Measurements from ENCODE around the gene ADGRG1.
"Not testable (repeated sequence)": the region's sequence is repeated elsewhere in the genome, so short reads cannot be mapped to it uniquely, and the experiment has no call there.

Gene ADGRG1

DNA sequence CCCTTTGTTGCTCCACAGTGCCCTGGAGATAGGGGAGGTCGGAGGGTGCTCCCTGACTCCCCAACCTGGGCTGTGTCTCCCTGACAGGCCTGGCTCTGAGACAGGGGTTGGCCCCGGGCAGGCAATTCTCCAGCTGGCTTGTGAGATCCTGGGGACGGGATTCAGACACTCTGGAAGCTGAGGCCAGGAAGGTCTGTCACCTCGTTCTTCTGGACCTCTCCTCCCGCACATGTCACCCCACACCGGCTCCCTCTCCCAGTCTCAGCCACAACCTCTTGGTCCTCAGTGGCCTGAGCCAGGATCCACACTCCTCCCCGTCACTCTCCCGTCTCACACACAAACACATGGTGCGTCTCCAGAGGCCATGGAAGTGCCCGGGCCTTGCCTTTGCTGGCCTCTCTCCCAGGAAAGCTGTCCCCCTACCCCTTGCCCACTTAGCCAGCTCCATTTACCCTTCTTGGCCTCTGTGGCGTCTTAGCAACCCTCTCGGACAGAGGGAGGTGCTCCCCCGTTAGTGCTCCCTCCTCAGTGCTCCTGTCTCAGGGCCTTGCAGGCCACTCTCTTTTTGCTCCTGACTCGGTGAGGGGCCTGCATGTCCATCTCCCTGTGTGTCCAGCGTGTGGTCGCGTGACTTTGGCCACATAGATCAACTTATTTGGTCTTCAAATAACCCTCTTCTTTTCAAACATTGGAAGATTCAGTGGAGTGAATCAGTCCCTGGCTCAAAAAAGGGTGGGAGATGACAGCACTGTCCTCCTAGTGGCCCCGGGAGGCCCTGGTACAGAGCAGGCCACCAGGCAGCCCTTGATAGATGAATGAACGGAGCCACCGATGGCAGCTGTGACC, 40.4 kb downstream of the ADGRG1 start:
- DNase-seq = no peak

DNA sequence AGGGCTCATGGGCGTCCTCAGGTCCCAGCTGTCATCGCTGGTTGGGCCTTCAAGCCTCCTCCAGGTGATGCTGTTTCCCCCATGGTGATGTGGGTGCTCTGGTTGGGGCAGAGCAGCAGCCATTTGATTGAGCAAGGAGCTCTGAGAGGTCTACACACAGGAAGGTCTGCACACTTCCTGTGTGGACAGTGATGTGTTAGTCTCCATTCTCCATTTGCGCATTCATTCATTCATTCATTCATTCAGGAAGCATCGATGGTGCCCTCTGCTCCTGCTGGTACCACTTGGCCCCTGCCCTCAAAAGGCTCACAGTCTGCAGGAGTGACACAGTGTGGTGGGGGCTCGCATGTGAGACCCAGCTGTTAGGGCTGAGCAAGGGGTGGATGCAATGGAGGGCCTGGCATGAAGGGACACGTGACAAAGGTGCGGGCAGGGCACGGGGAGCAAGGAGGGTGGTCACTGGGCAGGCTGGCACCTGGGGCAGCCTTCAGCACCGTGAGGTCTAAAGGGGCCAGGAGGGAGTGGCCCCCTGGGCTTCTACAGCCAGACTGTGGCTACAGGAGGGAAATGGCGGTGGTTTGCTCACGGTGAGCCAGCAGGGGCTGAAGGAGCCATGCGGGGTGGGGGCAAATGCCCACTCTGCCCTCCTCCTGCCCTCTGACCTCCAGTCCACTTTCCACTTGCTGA, 41.2 kb downstream of the ADGRG1 start:
- no peak for DNase-seq

DNA sequence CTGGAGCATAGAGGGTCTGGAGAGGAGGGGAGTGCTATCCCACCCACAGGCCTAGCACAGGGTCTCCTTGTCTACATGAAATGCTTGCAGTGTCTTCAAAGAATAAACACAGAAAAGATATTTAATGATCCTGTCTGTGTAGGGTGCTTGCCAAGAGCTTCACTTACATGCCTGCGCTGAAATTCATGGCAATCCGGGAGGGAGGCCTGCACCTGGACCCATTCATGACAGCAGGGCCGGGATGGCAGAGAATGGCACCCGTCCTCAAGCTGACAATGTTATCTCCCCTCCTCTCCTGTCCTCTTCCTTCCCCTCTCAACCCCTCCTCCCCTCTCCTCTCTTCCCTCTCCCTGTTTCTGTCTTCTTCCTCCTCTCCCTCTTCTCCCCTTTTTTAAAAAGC, 41.8 kb downstream of the ADGRG1 start:
- DNase-seq = no peak

DNA sequence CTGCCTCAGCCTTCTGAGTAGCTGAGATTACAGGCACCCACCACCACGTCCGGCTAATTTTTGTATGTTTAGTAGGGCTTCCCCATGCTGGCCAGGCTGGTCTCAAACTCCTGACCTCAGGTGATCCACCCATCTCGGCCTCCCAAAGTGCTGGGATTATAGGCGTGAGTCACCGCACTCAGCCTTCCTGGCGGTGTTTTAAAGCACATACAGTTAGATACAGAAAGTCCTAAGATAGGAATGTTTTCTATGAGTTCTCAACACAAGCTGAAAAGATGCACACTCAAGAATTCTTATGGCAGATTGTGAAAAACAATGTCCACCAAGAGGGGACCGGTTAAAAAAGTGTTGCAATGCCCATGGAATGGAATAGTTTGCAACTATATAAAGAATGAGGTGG, 43.0 kb downstream of the ADGRG1 start:
- DNase-seq = not testable (repeated sequence)

DNA sequence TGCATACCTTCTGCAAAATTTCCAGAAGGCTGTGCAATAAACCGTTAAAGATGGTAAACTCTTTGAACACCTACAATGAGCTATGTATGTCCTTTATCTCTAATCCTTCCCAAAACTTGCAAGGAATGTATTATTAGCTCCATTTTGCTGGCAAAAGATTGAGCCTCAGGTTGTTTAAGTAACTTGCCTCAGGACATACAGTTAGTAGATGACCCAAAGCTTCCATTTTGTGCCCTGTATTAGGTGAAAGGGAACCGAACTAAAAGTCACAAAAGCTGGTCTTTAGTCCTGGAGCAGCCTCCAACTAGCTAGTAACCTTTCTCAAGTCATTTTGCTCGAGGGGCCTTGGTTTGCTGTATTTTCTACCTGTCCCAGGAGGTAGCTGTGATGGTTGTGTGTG, 44.0 kb downstream of the ADGRG1 start:
- DNase-seq = no peak

DNA sequence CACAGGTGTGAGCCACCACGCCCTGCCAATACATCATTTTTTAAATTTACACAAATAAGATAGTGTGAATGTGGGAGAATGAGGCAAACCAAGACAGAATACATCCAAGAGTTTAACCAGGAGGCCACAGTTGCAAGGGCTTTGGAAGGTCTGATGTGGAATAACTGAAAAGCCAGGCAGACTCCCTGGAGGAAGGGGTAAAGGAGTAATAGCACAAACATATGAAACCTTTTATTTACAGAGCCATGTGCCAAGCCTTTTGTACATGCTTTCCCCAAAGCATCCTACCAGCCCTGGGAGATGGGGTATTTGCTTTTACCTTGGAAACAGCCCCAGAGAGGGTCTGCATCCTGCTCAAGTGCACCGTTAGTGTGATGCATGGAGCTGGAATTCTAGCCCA, 44.4 kb downstream of the ADGRG1 start:
- no peak for DNase-seq

DNA sequence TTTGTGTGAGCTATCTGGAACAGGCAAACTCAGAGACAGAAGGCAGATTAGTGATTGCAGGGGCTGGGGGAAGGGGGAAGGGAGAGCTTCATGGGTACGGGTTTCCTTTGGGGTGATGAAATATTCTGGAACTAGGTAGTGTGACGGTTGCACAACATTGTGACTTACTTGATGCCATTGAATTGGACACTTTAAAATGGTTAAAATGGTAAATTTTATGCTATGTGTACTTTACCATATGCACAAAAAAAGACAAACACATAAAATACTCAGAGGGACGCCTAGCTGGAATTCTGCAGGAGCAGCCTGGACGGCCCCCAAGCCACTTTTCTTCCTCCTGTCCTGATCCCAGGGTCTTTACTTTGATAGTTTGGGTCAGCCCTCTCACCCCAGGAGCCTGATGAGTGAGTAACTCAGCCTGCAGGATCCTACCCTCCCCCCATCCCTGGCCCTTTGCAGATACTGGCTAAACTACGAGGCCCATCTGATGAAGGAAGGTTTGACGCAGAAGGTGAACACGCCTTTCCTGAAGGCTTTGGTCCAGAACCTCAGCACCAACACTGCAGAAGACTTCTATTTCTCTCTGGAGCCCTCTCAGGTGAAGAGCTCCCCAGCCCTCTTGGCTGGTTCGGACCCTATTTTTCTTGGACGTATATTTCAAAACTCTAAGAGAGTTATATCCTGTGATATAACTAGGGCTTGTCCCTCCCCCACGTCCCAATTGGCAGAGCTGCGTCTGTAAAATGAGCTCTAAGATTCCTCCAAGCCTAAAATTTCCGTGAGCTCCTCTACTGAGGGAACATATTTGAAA, 47.5 kb downstream of the ADGRG1 start:
- no peak for DNase-seq

DNA sequence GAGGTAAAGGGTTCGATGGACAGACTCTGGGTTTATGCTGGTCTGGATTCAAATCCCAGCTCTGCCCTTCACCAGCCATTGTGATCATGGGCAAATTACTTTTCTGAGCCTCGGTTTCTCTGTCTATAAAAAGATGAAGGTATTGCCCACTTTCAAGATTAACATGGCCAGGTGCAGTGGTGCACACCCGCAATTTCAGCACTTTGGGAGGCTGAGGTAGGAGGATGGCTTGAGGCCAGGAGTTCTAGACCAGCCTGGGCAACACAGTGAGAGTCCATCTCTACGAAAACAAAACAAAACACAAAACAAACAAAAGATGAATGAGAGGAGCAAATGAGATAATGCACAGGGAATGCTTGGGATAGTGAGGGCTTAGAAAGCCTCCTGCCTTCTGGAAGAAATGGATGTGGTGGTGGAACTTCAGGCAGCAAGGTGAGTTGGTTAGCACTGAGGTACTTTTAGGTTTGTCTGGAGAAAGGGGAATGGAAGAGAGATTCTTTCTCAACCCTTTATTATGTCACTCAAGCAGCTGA, 48.2 kb downstream of the ADGRG1 start:
- DNase-seq = no peak

DNA sequence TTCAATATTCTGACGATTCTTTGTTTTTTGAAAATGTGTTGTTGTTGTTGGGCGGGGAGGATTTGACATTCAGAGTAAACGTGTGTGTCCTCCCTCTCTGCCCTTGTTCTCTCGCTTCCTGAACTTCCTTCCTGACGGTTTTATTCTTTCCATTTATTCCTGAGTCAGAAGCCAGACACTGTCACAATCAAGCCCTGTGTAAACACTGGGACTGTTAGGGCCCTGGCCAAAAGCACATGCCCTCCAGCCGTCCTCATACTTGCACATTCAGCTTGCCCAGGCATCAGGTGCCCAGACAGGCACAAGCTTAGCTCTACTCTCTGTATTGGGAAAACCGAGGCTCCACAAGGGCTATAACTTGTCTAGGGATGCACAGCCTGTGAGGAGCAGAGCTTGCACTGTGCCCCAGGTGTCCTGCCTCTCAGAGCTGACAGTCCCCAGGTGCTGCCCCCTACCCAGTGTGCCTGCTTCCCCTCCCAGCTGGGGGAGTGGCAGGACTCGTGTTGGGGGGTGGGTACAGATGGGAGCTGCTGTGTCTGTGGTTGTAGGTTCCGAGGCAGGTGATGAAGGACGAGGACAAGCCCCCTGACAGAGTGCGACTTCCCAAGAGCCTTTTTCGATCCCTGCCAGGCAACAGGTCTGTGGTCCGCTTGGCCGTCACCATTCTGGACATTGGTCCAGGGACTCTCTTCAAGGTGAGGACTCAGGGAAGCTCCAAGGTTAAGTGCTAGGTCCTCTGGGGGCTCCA, 49.4 kb downstream of the ADGRG1 start:
- no peak for DNase-seq

DNA sequence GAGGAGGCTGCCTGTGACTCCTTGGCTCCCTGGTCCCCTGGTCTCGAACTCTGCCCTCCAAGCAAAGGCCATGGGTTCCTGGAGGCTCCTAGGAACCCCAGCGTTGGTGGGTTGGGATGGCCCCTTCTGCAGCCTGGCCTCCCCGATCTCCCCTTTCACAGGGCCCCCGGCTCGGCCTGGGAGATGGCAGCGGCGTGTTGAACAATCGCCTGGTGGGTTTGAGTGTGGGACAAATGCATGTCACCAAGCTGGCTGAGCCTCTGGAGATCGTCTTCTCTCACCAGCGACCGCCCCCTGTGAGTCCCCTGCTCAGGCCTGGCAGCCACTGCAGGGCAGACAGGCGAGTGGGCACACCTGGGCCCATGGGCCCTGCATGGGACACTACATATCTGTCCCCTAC, 50.6 kb downstream of the ADGRG1 start:
- DNase-seq = no peak

DNA sequence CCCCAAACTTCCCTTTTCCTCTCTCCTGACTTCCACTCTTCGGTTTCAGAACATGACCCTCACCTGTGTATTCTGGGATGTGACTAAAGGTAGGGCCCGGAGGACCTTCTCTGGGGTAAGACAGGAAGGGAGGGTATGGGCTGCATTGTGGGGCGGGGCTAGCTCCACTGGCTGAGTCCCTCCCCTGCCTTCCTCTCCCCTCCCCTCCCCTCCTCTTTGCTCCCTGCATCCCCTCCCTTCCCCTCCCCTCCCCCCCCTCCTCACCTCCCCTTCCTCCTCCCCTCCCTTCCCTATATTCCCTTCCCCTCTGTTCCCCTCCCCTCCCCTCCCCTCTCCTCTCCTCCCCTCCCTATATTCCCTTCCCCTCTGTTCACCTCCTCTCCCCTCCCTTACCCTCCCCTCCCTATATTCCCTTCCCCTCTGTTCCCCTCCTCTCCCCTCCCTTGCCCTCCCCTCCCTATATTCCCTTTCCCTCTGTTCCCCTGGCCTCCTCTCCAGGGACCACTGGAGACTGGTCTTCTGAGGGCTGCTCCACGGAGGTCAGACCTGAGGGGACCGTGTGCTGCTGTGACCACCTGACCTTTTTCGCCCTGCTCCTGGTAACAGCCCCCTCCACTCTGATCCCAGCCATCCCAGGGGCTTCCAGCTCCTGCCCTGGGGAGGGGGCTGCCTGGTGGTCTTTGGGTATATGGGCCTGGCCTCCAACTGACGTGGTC, 51.5 kb downstream of the ADGRG1 start:
- DNase-seq = no peak

DNA sequence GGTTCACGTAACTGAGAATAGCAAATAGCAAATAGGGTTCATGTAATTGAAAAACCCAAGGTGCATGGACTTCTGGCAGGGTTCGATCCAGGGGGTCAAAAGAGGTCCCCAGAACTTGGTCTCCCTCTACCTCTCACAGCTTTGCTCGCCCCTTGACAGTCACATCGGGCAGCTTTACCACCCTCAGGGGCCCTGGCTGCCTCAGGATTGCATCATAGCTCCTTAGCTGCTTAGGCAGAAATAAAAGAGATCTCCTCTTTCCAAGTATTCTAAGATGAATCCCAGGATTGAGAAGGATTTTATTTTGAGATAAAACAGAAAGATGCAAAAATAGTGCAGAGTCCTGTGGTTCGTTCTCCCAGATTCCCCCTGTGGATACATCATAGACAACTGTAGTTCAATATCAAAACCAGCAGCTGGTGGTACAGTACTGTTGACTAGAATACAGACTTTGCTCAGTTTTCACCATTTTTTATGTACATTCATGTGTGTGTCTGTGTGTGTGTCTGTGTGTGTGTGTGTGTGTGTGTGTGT, 52.5 kb downstream of the ADGRG1 start:
- no peak for DNase-seq

DNA sequence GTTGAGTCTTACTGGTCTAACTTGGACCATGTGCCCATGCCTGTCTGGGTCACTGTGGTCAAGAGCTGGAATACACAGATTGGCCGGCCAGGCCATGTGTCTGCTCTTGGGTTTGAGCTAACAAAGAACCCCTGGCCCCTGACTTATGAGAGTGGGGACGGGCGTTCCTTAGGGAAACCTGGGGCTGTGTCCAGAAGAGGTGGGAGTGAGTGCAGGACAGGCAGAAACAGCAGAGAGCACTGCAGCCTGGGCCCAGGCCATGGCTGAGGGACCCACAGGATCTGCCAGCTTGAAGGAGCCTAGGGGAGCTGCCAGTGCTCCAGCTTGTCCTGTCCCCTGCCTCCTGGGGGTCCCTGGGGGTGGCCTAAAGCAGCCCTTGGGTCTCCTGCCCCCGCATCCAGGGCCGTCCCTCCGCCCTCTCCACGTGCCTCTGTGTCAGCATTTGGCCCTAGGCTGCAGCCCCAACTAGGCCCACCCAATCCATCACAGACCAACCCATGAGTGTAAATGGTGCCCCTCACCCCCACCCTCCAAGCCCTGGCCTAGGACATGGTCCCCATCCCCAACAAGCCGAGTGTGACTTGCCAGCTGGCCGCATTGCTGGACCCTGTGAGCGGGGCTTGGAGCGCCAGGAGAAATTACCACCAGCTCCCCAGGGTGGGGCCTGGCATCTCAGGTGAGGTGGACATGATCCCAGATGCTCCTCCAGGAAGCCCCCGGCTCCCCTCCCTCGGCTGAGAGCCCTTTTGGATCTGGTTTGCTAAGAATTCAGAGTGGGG, 53.7 kb downstream of the ADGRG1 start:
- DNase-seq = no peak

DNA sequence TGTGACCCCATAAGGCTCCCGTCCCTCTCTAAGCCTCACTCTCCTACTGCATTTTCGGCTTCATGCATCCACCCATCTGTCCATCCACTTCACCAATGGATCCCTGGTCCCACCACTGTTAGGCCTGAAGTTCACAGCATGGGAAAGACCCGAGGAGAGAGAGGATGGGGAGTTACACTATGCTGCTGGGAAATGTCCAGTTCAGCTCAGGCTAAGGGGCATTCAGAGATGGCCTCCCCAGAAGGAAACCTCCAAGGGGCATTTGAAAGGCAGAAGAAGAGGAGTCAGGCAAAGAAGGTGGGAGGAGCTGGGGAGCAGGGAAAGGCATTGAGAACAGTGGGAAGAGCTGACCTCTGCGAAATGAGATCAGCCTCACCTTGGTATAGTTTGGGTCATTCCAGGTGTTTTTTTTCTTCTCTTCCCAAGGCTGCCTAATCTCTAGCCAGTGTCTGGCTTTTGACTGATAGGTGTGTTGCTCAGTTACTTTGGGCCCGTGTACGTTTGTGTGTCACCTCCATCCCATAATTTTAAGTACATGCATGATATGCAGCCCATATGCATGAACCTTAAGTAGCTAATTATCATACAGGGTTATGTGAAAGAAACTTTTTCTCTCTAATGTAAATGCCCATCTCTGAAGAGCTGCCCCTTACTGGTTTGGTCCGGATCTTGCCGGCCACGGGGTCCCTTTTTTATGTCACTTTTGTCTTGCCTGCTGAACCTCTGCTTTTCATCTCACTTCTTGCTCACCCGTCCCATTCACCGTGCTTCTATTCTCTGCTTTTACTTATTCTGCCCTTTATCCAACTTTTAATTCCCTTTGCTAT, 54.6 kb downstream of the ADGRG1 start:
- no peak for DNase-seq

DNA sequence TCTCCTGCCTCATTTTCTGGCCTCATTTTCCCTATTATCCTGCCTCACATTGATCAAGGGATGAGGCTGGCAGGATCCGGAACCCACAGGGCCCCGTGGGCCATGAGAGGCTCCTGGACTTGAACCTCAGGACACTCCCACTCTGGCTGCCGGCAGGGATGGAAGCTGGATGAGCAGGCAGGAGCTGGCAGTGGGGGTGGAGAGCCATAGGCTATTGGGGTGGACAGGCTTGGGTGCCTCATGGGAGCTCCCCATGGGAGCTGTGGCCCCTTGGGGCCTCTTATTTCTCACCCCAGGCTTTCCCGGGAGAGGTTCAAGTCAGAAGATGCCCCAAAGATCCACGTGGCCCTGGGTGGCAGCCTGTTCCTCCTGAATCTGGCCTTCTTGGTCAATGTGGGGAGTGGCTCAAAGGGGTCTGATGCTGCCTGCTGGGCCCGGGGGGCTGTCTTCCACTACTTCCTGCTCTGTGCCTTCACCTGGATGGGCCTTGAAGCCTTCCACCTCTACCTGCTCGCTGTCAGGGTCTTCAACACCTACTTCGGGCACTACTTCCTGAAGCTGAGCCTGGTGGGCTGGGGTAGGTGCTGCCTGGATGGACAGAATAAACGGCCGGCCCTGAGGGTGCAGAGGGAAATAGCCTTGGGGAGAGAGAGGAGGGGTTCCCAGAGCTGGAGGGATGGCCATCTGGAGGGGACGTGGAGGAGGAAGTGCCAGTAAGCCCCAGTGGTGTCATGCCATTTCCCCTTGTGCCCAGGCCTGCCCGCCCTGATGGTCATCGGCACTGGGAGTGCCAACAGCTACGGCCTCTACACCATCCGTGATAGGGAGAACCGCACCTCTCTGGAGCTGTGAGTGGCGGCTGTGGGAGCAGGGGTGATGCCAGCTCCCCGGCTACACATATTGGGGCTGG, 55.5 kb downstream of the ADGRG1 start:
- no peak for DNase-seq

DNA sequence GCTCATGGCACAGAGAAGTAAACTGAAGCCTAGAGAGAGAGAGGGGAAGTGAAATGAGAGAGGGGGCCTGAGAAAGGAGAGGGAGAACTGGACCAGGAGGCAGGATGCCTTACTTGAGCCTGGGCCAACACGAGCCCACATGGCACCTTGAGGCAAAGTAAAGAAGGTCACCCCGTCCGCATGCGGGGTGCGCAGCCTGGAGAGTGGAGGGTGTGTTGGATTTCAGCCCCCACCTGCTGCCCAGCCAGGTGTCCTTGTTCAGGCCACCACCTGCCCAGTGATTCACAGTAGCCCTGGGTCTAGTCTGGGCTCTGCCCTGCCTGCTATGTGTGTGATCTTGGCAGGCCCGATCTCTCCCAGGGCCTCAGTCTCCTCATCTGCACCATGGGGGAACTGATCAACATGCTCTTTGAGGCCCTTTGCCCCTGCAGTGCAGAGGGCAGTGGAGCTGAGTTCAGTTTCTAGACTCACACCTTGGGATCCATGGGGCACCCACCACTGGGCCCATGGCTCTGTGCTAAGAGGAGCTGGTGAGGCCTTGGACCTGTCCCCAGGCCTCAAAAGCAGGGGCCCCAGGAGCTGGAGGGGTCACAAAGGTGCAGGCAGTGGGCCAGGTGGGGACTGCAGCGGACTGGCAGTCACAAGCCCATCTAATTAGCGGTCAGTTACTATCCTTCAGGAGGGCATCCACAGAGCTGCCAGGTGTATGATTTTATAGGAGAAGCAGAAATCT, 56.4 kb downstream of the ADGRG1 start:
- DNase-seq = no peak

DNA sequence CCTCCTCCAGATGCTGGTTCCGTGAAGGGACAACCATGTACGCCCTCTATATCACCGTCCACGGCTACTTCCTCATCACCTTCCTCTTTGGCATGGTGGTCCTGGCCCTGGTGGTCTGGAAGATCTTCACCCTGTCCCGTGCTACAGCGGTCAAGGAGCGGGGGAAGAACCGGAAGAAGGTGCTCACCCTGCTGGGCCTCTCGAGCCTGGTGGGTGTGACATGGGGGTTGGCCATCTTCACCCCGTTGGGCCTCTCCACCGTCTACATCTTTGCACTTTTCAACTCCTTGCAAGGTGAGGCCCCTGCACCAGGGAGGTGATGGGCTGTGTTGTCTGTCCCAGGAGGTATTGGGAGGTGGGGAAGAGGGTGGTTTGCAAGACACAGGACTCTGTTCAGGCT, 57.2 kb downstream of the ADGRG1 start:
- no peak for DNase-seq

DNA sequence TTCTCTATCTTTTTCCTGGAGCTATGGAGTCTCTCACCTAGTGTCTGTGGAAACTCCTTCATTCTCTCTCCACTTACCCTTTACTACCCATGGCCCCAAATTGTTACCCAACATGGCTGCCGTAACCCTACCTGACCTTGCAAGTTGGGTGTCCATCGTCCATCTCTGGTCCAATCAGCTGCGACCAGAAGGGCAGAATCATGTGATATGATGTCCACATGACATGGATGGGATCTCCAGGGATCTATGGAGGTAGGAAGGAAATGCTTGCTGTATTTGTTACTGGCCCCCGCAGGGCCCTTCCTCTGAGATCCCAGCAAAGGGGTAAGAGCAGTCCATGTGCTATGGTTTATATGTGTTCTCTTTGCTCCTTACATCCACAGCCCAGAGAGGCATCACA, 58.1 kb downstream of the ADGRG1 start:
- no peak for DNase-seq
